Astrocyte of the cerebellum (primary cell): ENCODE data around the gene TNMD.

Experiments used
- DNase-seq: peaks from one replicate; pipeline ENCODE4 v3.0.0-alpha.2; 2011; ENCODE audit warnings: low read depth
- H3K4me3 ChIP-seq: 2 replicates; pipeline ENCODE4 v1.5.1; 2011; ENCODE audit warnings: mild to moderate bottlenecking, low read depth, low read length, moderate library complexity
- CTCF ChIP-seq: IDR thresholded peaks from 2 replicates; pipeline ENCODE4 v1.5.1; 2012; ENCODE audit warnings: low read length, low read depth, moderate library complexity, mild to moderate bottlenecking; ENCODE audit errors: missing control alignments
- in situ Hi-C: cut with HindIII; loops from 2 replicates; pipeline ENCODE4 v1.10.0; 2017; ENCODE audit warnings: low sequenced_read_pairs

TNMD gene

DNA sequence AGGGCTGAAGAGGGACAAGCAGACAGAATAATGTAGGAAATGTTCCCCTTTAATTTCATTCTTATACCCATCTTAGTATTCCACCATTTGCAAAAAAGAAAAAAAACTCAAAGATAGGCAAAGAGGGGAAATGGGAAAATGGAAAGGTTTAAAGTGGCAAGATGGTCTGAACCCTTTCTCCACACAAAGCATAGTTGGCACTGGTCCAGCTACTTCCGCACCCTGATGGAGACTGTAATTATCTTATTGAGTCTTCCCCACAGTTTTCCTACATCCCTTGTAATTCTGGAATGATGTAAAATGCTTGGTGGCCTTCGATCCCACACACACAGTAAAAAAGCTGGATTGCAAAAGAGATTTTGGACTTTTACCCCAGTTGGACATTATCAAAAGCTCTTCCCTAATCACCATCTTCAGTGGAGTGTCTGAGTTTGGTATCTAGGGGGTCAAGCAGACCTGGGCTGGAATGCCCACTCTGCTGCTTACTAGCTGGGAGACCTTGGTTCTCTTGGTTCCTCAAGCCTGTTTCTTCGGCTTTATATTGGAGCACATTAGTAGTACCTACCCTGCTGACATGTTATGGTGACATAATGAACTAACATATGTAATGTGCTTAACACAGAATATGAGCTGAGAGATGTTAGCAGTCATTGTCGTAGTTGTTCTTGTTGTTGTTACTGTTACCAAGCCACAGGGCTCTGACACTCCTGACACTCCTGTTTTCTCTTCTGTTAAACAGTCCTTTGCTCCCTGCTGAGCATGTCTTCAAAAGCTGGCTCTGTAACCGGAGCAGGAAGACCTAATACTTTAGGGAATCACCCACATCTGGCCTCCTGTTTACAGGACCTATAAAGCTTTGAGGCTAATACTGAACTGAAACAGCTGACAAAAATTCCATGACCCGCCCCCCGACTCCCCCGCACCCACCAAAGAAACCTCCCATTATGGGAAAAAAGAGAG lies 64.0 kb downstream of the TNMD start:
- DNase-seq = peak; percentile 43
- in situ Hi-C loops = no loop called here
- TF ChIP-seq CTCF = no peak
- no peak overlapping the region for H3K4me3 ChIP-seq
